ENCODE results near the gene IFNE.

Gene IFNE

GRCh38 chr9:21482213-21482612 is at the start of gene IFNE:
Gene IFNE (minus strand): TSS chr9:21482313. CDS start chr9:21481694, 619 bp downstream.
- DNase-seq (ENCODE audit: low read depth in 3 of 3), result no peak

GRCh38 chr9:21528123-21528808 is 46.2 kb upstream of the IFNE start:
- no peak for DNase-seq (ENCODE audit: low read depth in 3 of 3)

GRCh38 chr9:21527579-21527978 is 45.5 kb upstream of the IFNE start:
- no peak for DNase-seq (ENCODE audit: low read depth in 3 of 3)

- no peak for DNase-seq (ENCODE audit: low read depth in 3 of 3)
Measured at GRCh38 chr9:21525174-21525573, 43.1 kb upstream of the IFNE start.

GRCh38 chr9:21524099-21524830 is 42.2 kb upstream of the IFNE start:
- DNase-seq (ENCODE audit: low read depth in 3 of 3), result no peak

GRCh38 chr9:21523021-21524014 is 41.2 kb upstream of the IFNE start:
- no peak for DNase-seq (ENCODE audit: low read depth in 3 of 3)

GRCh38 chr9:21522348-21522747 is 40.2 kb upstream of the IFNE start:
- DNase-seq (ENCODE audit: low read depth in 3 of 3), result no peak

GRCh38 chr9:21521448-21521847 is 39.3 kb upstream of the IFNE start:
- DNase-seq (ENCODE audit: low read depth in 3 of 3), result no peak

GRCh38 chr9:21520501-21521228 is 38.6 kb upstream of the IFNE start:
- DNase-seq (ENCODE audit: low read depth in 3 of 3), result no peak

GRCh38 chr9:21519855-21520434 is 37.8 kb upstream of the IFNE start:
- no peak for DNase-seq (ENCODE audit: low read depth in 3 of 3)

- no peak for DNase-seq (ENCODE audit: low read depth in 3 of 3)
Measured at GRCh38 chr9:21516796-21517195, 34.7 kb upstream of the IFNE start.

GRCh38 chr9:21513431-21513830 is 31.3 kb upstream of the IFNE start:
- DNase-seq (ENCODE audit: low read depth in 3 of 3), result no peak

- no peak for DNase-seq (ENCODE audit: low read depth in 3 of 3)
Measured at GRCh38 chr9:21510806-21511205, 28.7 kb upstream of the IFNE start.

GRCh38 chr9:21507483-21507790 is 25.3 kb upstream of the IFNE start:
- no peak for DNase-seq (ENCODE audit: low read depth in 3 of 3)

- DNase-seq (ENCODE audit: low read depth in 3 of 3), result no peak
Measured at GRCh38 chr9:21506626-21507482, 24.7 kb upstream of the IFNE start.

GRCh38 chr9:21505425-21506179 is 23.5 kb upstream of the IFNE start:
- no peak for DNase-seq (ENCODE audit: low read depth in 3 of 3)

- no peak for DNase-seq (ENCODE audit: low read depth in 3 of 3)
Measured at GRCh38 chr9:21504894-21505293, 22.8 kb upstream of the IFNE start.

GRCh38 chr9:21504113-21504512 is 22.0 kb upstream of the IFNE start:
- no peak for DNase-seq (ENCODE audit: low read depth in 3 of 3)

- DNase-seq (ENCODE audit: low read depth in 3 of 3), result no peak
Measured at GRCh38 chr9:21502586-21502985, 20.5 kb upstream of the IFNE start.

- no peak for DNase-seq (ENCODE audit: low read depth in 3 of 3)
Measured at GRCh38 chr9:21499912-21500311, 17.8 kb upstream of the IFNE start.

All from stimulated activated CD4-positive, alpha-beta T cell treated with anti-CD3 and anti-CD28 coated beads, TNF-alpha, amount 100 ng/mL, for 24 hours (primary cell).